CD8-positive, alpha-beta memory T cell (primary cell): ENCODE data around the gene CCDC106. TPM values are rescaled to one million over a fixed set of nuclear protein-coding genes. Genes with fewer than 3 reads are reported as not detected.

Source experiments
- CTCF ChIA-PET: fragments of 350-600 bp; sonication (Branson Sonifier 250); formaldehyde crosslinking; loops from one replicate; lab custom pipeline; 2021; ENCODE audit warnings: antibody characterized with exemption; lab: Charles Lee
- POLR2A ChIA-PET: fragments of 350-600 bp; sonication (Branson Sonifier 250); formaldehyde crosslinking; loops from one replicate; lab custom pipeline; 2021; ENCODE audit warnings: antibody characterized with exemption; lab: Charles Lee
- DNase-seq, 5 donors: peaks; one replicate each; pipeline versions ENCODE4 v3.0.0 to v3.0.0-alpha.2; 2020 to 2022; ENCODE audit warnings: mixed read lengths in 1 of 5
- H3K27ac ChIP-seq: one replicate; pipeline ENCODE4 v1.7.0; 2013; ENCODE audit warnings: low read depth, mild to moderate bottlenecking, low read length, moderate library complexity
- H3K27me3 ChIP-seq: 2 replicates; pipeline ENCODE4 v1.7.0; 2013; ENCODE audit warnings: low read length, mild to moderate bottlenecking; ENCODE audit not compliant: insufficient read depth, poor library complexity, severe bottlenecking
- H3K36me3 ChIP-seq: 2 replicates; pipeline ENCODE4 v1.7.0; 2013; ENCODE audit warnings: mild to moderate bottlenecking, low read length, moderate library complexity; ENCODE audit not compliant: insufficient read depth
- H3K4me1 ChIP-seq: 2 replicates; pipeline ENCODE4 v1.7.0; 2013; ENCODE audit warnings: mild to moderate bottlenecking, low read length, moderate library complexity; ENCODE audit not compliant: insufficient read depth
- H3K4me3 ChIP-seq: 2 replicates; pipeline ENCODE4 v1.7.0; 2013; ENCODE audit warnings: mild to moderate bottlenecking, low read length
- H3K9me3 ChIP-seq: 2 replicates; pipeline ENCODE4 v1.7.0; 2013; ENCODE audit warnings: mild to moderate bottlenecking, low read length
- H3K27ac Mint-ChIP-seq, 8 donors: one replicate each; pipeline ENCODE4 v1.8.0; 2020 to 2021; ENCODE audit warnings: mixed read lengths in 8 of 8, mild to moderate bottlenecking in 6 of 8, inconsistent platforms in 3 of 8, moderate library complexity in 3 of 8
- H3K27me3 Mint-ChIP-seq, 2 donors: one replicate each; pipeline ENCODE4 v1.8.0; 2020 to 2021; ENCODE audit warnings: mixed read lengths in 2 of 2, mild to moderate bottlenecking in 1 of 2, moderate library complexity in 1 of 2
- H3K36me3 Mint-ChIP-seq, 3 donors: one replicate each; pipeline ENCODE4 v1.8.0; 2020 to 2021; ENCODE audit warnings: mixed read lengths in 3 of 3, inconsistent platforms in 1 of 3, mild to moderate bottlenecking in 1 of 3
- H3K4me1 Mint-ChIP-seq, 3 donors: one replicate each; pipeline ENCODE4 v1.8.0; 2020 to 2021; ENCODE audit warnings: mixed read lengths in 3 of 3, inconsistent platforms in 1 of 3, mild to moderate bottlenecking in 1 of 3
- H3K4me3 Mint-ChIP-seq, 7 donors: one replicate each; pipeline ENCODE4 v1.8.0; 2020 to 2021; ENCODE audit warnings: mixed read lengths in 7 of 7, mild to moderate bottlenecking in 6 of 7, moderate library complexity in 4 of 7, inconsistent platforms in 2 of 7
- H3K9me3 Mint-ChIP-seq, 5 donors: one replicate each; pipeline ENCODE4 v1.8.0; 2020 to 2022; ENCODE audit warnings: mixed read lengths in 5 of 5, mild to moderate bottlenecking in 3 of 5, moderate library complexity in 2 of 5, inconsistent platforms in 1 of 5
- polyA plus RNA-seq: library from polyadenylated mRNA; unstranded; fragments of 300-500 nt; fragmentation: Illumina TruSeq; gene quantifications from one replicate; pipeline ENCODE4 v1.2.3, GENCODE V29; 2021
- total RNA-seq, 2 experiments: library from RNA; stranded (reverse); gene quantifications; one replicate each; pipeline ENCODE4 v1.2.3, GENCODE V29; 2021

The CCDC106 gene
- total and polyA plus RNA-seq, 3 experiments from 2014 or later: 0.54 to 2.2 (median 2.0) TPM

- Histone ChIP-seq H3K4me3 (no peak overlapping the region), H3K9me3 (no peaks in the 10 kb centered on the region), H3K4me1 (peaks cover 40% of the 10 kb centered on the region), H3K27ac (no peak overlapping the region), H3K27me3 (no peaks in the 10 kb centered on the region), H3K36me3 (no peaks in the 10 kb centered on the region)
- ChIA-PET POLR2A (interaction anchor here (0.5 kb wide), 1 partner anchor 556 kb away, joined by 3 read pairs; no protein-coding TSS in a partner anchor), CTCF (interaction anchor here (6.5 kb wide), 1 partner anchor 15 kb away, joined by 67 read pairs; the partner anchor contains the start of gene ZNF865)
- Mint-ChIP-seq H3K36me3 (peaks cover 0 to 14% (median 9%) of the 10 kb centered on the region in 3 donors), H3K27me3 (no peaks in the 10 kb centered on the region), H3K27ac (no peak overlapping the region), H3K9me3 (no peaks in the 10 kb centered on the region), H3K4me1 (peaks cover 42 to 58% (median 51%) of the 10 kb centered on the region in 3 donors), H3K4me3 (no peak overlapping the region)
- peak in 1 of 5 donors; percentile 48 for DNase-seq
These were observed 26.3 kb upstream of the CCDC106 start for GRCh38 chr19:55621673-55622231.

GRCh38 chr19:55622242-55622969 is 25.6 kb upstream of the CCDC106 start:
- Histone ChIP-seq H3K36me3 (no peaks in the 10 kb centered on the region), H3K4me1 (peaks cover 47% of the 10 kb centered on the region), H3K27me3 (no peaks in the 10 kb centered on the region), H3K27ac (no peak overlapping the region), H3K9me3 (no peaks in the 10 kb centered on the region), H3K4me3 (no peak overlapping the region)
- Mint-ChIP-seq H3K4me1 (peaks cover 47 to 63% (median 58%) of the 10 kb centered on the region in 3 donors), H3K27ac (no peak overlapping the region), H3K4me3 (no peak overlapping the region), H3K27me3 (no peaks in the 10 kb centered on the region), H3K36me3 (peaks cover 0 to 8% (median 7%) of the 10 kb centered on the region in 3 donors), H3K9me3 (no peaks in the 10 kb centered on the region)
- ChIA-PET CTCF (interaction anchor here (6.5 kb wide), 1 partner anchor 16 kb away, joined by 67 read pairs; the partner anchor contains the start of gene ZNF865), POLR2A (no interaction called here)
- DNase-seq: peak in 1 of 5 donors; percentile 36

- Histone ChIP-seq H3K9me3 (no peaks in the 10 kb centered on the region), H3K27me3 (no peaks in the 10 kb centered on the region), H3K4me3 (no peak overlapping the region), H3K4me1 (peaks cover 47% of the 10 kb centered on the region), H3K27ac (no peak overlapping the region), H3K36me3 (no peaks in the 10 kb centered on the region)
- Mint-ChIP-seq H3K4me1 (peaks cover 45 to 65% (median 62%) of the 10 kb centered on the region in 3 donors), H3K27me3 (no peaks in the 10 kb centered on the region), H3K36me3 (peaks cover 0 to 5% (median 3%) of the 10 kb centered on the region in 3 donors), H3K4me3 (peak overlapping the region in 1 of 7 donors; percentile 96), H3K9me3 (no peaks in the 10 kb centered on the region), H3K27ac (peak overlapping the region in 3 of 8 donors; percentile 47 to 97 (median 94))
- DNase-seq: no peak
- POLR2A ChIA-PET: interaction anchor here (0.7 to 2.7 kb wide), 2 partner anchors 11 to 16 kb away, joined by 3 to 22 read pairs; no protein-coding TSS in a partner anchor
- CTCF ChIA-PET: interaction anchor here (1.1 to 6.5 kb wide), 3 partner anchors 13 to 107 kb away, joined by 3 to 67 read pairs (median 4); partner anchors contain the start of gene ZNF865
These were observed 24.9 kb upstream of the CCDC106 start for GRCh38 chr19:55623130-55623529.

GRCh38 chr19:55623561-55623960 is 24.5 kb upstream of the CCDC106 start:
- peak overlapping the region; percentile 86 to 96 (median 90) for H3K4me3 Mint-ChIP-seq
- no peaks in the 10 kb centered on the region for H3K9me3 ChIP-seq
- peaks cover 0 to 5% (median 2%) of the 10 kb centered on the region in 3 donors for H3K36me3 Mint-ChIP-seq
- ChIA-PET POLR2A (interaction anchor here (0.7 to 2.9 kb wide), 3 partner anchors 10 to 18 kb away, joined by 3 to 22 read pairs (median 11); no protein-coding TSS in a partner anchor), CTCF (interaction anchor here (1.0 to 6.5 kb wide), 6 partner anchors 13 to 156 kb away, joined by 3 to 67 read pairs (median 5); partner anchors contain the start of gene ZNF865)
- H3K27me3 Mint-ChIP-seq: no peaks in the 10 kb centered on the region
- no peak for DNase-seq
- no peaks in the 10 kb centered on the region for H3K9me3 Mint-ChIP-seq
- peak overlapping the region in 6 of 8 donors; percentile 91 to 97 (median 94) for H3K27ac Mint-ChIP-seq
- peaks cover 47% of the 10 kb centered on the region for H3K4me1 ChIP-seq
- H3K36me3 ChIP-seq: no peaks in the 10 kb centered on the region
- no peak overlapping the region for H3K27ac ChIP-seq
- no peaks in the 10 kb centered on the region for H3K27me3 ChIP-seq
- H3K4me1 Mint-ChIP-seq: peaks cover 45 to 65% (median 62%) of the 10 kb centered on the region in 3 donors
- peak overlapping the region; percentile 22 for H3K4me3 ChIP-seq

GRCh38 chr19:55624109-55625003 is 23.7 kb upstream of the CCDC106 start, which contains the start of gene ZNF784:
Gene ZNF784 (minus strand): TSS chr19:55624566. CDS start chr19:55624561, 5 bp downstream.
- ChIA-PET CTCF (interaction anchor here (0.7 to 6.5 kb wide), 17 partner anchors 9 to 618 kb away, joined by 3 to 67 read pairs (median 4); partner anchors contain the start of genes FIZ1, ISOC2, U2AF2 and ZNF524), POLR2A (interaction anchor here (0.6 to 3.3 kb wide), 13 partner anchors 10 to 507 kb away, joined by 3 to 34 read pairs (median 6); partner anchors contain the start of genes CCDC106, FIZ1, NAT14 and PPP1R12C)
- no peaks in the 10 kb centered on the region for H3K9me3 ChIP-seq
- peaks cover 45 to 63% (median 60%) of the 10 kb centered on the region in 3 donors for H3K4me1 Mint-ChIP-seq
- peak within 1 kb of the TSS; percentile 63 for H3K4me3 ChIP-seq
- no peaks in the 10 kb centered on the region for H3K9me3 Mint-ChIP-seq
- H3K36me3 Mint-ChIP-seq: peaks cover 0 to 3% (median 2%) of the 10 kb centered on the region in 3 donors
- H3K4me1 ChIP-seq: peaks cover 47% of the 10 kb centered on the region
- H3K27me3 Mint-ChIP-seq: no peaks in the 10 kb centered on the region
- H3K4me3 Mint-ChIP-seq: peak within 1 kb of the TSS; percentile 86 to 96 (median 90)
- DNase-seq: peak; percentile 90 to 96 (median 91)
- H3K27me3 ChIP-seq: no peaks in the 10 kb centered on the region
- no peaks in the 10 kb centered on the region for H3K36me3 ChIP-seq
- peak within 1 kb of the TSS; percentile 65 for H3K27ac ChIP-seq
- peak within 1 kb of the TSS; percentile 91 to 99 (median 94) for H3K27ac Mint-ChIP-seq

GRCh38 chr19:55625004-55625326 is 23.0 kb upstream of the CCDC106 start:
- Histone ChIP-seq H3K36me3 (no peaks in the 10 kb centered on the region), H3K27ac (peak overlapping the region; percentile 65), H3K4me1 (peaks cover 47% of the 10 kb centered on the region), H3K4me3 (peak overlapping the region; percentile 63), H3K27me3 (no peaks in the 10 kb centered on the region), H3K9me3 (no peaks in the 10 kb centered on the region)
- H3K9me3 Mint-ChIP-seq: no peaks in the 10 kb centered on the region
- peaks cover 42 to 58% (median 56%) of the 10 kb centered on the region in 3 donors for H3K4me1 Mint-ChIP-seq
- peak overlapping the region in 7 of 8 donors; percentile 61 to 97 (median 94) for H3K27ac Mint-ChIP-seq
- peaks cover 0 to 3% (median 2%) of the 10 kb centered on the region in 3 donors for H3K36me3 Mint-ChIP-seq
- ChIA-PET CTCF (interaction anchor here (0.9 to 6.5 kb wide), 13 partner anchors 9 to 163 kb away, joined by 3 to 67 read pairs (median 5); partner anchors contain the start of genes FIZ1, ISOC2, U2AF2 and ZNF524), POLR2A (interaction anchor here (0.6 to 3.3 kb wide), 11 partner anchors 9 to 508 kb away, joined by 3 to 34 read pairs (median 4); partner anchors contain the start of genes CCDC106, FIZ1, NAT14 and PPP1R12C)
- peak overlapping the region; percentile 86 to 96 (median 90) for H3K4me3 Mint-ChIP-seq
- DNase-seq: no peak
- H3K27me3 Mint-ChIP-seq: no peaks in the 10 kb centered on the region
